Activated naive CD8-positive, alpha-beta T cell treated with anti-CD3 and anti-CD28 coated beads, Interleukin-2, amount 10 ng/mL, durations not matched to agents 7 days and 5 days (primary cell): Measurements from ENCODE around the gene LIN28A. TPM values are rescaled to one million over a fixed set of nuclear protein-coding genes. Genes with fewer than 3 reads are reported as not detected.

Experiments used
- total RNA-seq, 2 experiments: library from RNA; stranded (reverse); gene quantifications; one replicate each; pipeline ENCODE4 v1.2.3, GENCODE V29; 2021

LIN28A gene
- total RNA-seq, 2 experiments from 2014 or later = not detected

Other genes starting within 250 kb of the LIN28A start
- gene C1orf232, start 241.9 kb upstream of the LIN28A start, total RNA-seq = not detected
- 10 to 100 TPM; 26.5 to 31.0 TPM for gene ZNF593, start 240.9 kb upstream of the LIN28A start, total RNA-seq
- not detected for gene ZNF593OS, start 239.0 kb upstream of the LIN28A start, total RNA-seq
- gene CNKSR1, start 233.3 kb upstream of the LIN28A start, total RNA-seq = 1 to 10 TPM; 4.5 to 6.0 TPM
- gene CATSPER4, start 220.2 kb upstream of the LIN28A start, total RNA-seq = not detected
- 10 to 100 TPM; 36.0 to 37.2 TPM for gene CEP85, start 176.6 kb upstream of the LIN28A start, total RNA-seq
- 100 to 1,000 TPM; 531 to 542 TPM for gene SH3BGRL3, start 130.7 kb upstream of the LIN28A start, total RNA-seq
- gene UBXN11, start 104.2 kb upstream of the LIN28A start, total RNA-seq = 10 to 100 TPM; 60.5 to 64.1 TPM
- 1,000 to 10,000 TPM; 1,078 to 1,088 TPM for gene CD52, start 92.9 kb upstream of the LIN28A start, total RNA-seq
- 10 to 100 TPM in 1 of 2 experiments, 1 to 10 TPM in 1; 7.9 to 10.3 TPM for gene CRYBG2, start 56.7 kb upstream of the LIN28A start, total RNA-seq
- gene ZNF683, start 38.1 kb upstream of the LIN28A start, total RNA-seq = 1 to 10 TPM; 9.3 to 9.9 TPM
- 10 to 100 TPM; 45.9 to 48.2 TPM for gene DHDDS, start 21.5 kb downstream of the LIN28A start, total RNA-seq
- gene HMGN2, start 61.6 kb downstream of the LIN28A start, total RNA-seq = 100 to 1,000 TPM; 812 to 846 TPM
- 100 to 1,000 TPM; 138 to 153 TPM for gene RPS6KA1, start 118.9 kb downstream of the LIN28A start, total RNA-seq